Natural killer cell treated with Interleukin-12 subunit alpha and Interleukin-12 subunit beta and Interleukin-15 and Interleukin-18, amount 100 ng/mL, for 72 hours (primary cell): ENCODE data around the gene EFNA1. TPM values are rescaled to one million over a fixed set of nuclear protein-coding genes. Genes with fewer than 3 reads are reported as not detected.
A peak's percentile ranks its signal among the peaks of the same experiment; 100 is the strongest.

Experiments used
- ATAC-seq, 2 donors: fragments of 150-1000 bp; cut with Tn5 transposase in 1 of 2; sonication (Bioruptor Pico), chemical (Tn5 transposase) in 1 of 2; 2 replicates each; pipeline ENCODE4 v1.10.0; 2021
- DNase-seq: peaks from one replicate; pipeline ENCODE4 v3.0.0; 2022; ENCODE audit warnings: low spot score
- H3K27ac Mint-ChIP-seq, 2 donors: 1 replicate in 1 of 2; 2 replicates in 1 of 2; pipeline ENCODE4 v1.8.0; 2022; ENCODE audit warnings: mixed read lengths in 2 of 2, mild to moderate bottlenecking in 1 of 2, moderate library complexity in 1 of 2
- H3K27me3 Mint-ChIP-seq, 2 donors: 1 replicate in 1 of 2; 2 replicates in 1 of 2; pipeline ENCODE4 v1.8.0; 2022; ENCODE audit warnings: mixed read lengths in 2 of 2
- H3K36me3 Mint-ChIP-seq: one replicate; pipeline ENCODE4 v1.8.0; 2022; ENCODE audit warnings: mixed read lengths
- H3K4me1 Mint-ChIP-seq, 2 donors: 1 replicate in 1 of 2; 2 replicates in 1 of 2; pipeline ENCODE4 v1.8.0; 2022; ENCODE audit warnings: low read depth in 2 of 2, mixed read lengths in 2 of 2, mild to moderate bottlenecking in 1 of 2
- H3K4me3 Mint-ChIP-seq: one replicate; pipeline ENCODE4 v1.8.0; 2022; ENCODE audit warnings: mixed read lengths
- H3K9me3 Mint-ChIP-seq: 2 replicates; pipeline ENCODE4 v1.8.0; 2022; ENCODE audit warnings: mixed read lengths
- total RNA-seq, 2 donors: library from RNA; stranded (reverse); gene quantifications; one replicate each; pipeline ENCODE4 v1.2.3, GENCODE V29; 2022

EFNA1 gene, protein sequence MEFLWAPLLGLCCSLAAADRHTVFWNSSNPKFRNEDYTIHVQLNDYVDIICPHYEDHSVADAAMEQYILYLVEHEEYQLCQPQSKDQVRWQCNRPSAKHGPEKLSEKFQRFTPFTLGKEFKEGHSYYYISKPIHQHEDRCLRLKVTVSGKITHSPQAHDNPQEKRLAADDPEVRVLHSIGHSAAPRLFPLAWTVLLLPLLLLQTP
- total RNA-seq, result not detected

DNA sequence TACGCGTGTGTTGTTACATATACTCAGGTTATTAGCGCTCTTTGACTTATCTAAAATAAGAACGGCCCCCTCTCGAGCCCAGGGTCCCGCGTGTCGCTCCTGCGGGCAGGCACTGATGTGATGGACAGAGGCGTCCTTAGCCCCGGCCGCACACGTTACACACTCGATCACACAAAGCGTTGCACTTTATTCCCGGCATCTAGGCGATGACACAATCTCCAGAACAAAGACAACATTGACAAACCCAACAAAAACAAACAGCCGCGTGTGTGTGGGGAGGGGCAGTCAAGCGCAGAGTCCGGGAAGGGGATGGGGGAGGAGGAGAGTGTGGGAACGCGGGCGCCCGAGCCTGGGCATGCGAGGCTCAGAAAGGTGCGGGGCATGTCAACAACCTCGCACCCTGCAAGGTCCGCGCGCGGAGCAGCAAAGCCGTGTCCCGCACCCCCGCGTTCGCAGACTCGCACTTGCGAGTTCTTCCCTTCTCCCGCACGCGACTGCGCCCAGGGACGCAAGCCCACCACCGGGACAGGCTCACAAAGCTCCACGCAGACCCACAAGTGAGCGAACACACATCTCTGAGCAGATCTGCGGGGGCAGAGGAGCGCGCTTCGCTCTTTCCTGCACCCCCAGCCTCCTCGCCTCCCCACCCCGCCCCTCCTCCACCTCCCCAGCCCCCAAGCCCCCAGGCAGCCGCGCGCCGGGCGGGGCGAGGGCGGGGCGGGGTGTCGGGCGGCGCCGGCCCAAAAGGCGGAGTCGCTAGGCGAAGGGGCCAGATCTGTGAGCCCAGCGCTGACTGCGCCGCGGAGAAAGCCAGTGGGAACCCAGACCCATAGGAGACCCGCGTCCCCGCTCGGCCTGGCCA lies at the start of gene EFNA1:
Gene EFNA1, plus strand, starts transcription at position 772 of the 862 bp plus-strand sequence. CDS start 102 bp downstream, outside the sequence.
- H3K9me3 Mint-ChIP-seq, result no peaks in the 10 kb centered on the region
- H3K36me3 Mint-ChIP-seq, result no peaks in the 10 kb centered on the region
- DNase-seq, result no peak
- peaks cover 21 to 23% of the 10 kb centered on the region in 2 donors for H3K27me3 Mint-ChIP-seq
- H3K4me1 Mint-ChIP-seq, result peaks cover 22% of the 10 kb centered on the region in 2 donors
- H3K27ac Mint-ChIP-seq, result peak within 1 kb of the TSS in 1 of 2 donors; percentile 12
- peak; percentile 66 to 77 for ATAC-seq
- H3K4me3 Mint-ChIP-seq, result peak within 1 kb of the TSS; percentile 90

DNA sequence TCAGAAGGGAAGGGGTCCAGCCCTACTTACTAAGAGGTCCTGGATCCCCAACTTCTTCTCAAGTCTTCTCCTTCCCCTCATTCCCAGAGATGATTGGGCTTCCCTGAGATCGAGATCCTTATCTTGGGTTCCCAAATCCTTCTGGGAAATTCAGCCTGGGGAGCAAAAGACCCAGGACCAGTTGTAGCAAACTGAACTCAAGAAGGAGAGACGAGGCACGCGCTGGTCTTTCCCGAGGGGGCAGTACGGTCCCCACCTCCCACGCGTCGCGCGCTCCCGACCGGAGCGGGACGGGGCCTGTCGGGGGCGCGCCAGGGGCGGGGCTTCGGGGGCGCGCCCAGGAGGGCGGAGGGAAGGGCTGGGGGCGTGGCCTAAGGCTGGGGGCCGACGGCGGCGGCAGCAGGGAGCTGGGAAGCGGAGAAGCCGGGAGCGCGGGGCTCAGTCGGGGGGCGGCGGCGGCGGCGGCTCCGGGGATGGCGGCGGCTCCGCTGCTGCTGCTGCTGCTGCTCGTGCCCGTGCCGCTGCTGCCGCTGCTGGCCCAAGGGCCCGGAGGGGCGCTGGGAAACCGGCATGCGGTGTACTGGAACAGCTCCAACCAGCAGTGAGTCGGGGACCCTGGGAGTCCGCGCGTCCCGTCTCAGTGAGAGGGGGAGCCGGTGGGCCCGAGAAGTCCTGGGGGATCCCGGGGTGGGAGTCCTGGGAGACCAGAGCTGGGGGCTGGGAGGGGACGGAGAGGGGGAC lies 49.0 kb upstream of the EFNA1 start, which contains the start of gene EFNA3:
Gene EFNA3, plus strand, starts transcription at position 369 of the 741 bp plus-strand sequence. Its CDS starts 105 bp downstream, at position 474.
- H3K9me3 Mint-ChIP-seq, result no peaks in the 10 kb centered on the region
- ATAC-seq (peak; percentile 73 to 86), DNase-seq (peak; percentile 81)
- no peak within 1 kb of the TSS for H3K27ac Mint-ChIP-seq
- peak within 1 kb of the TSS; percentile 65 for H3K4me3 Mint-ChIP-seq
- peaks cover 20 to 23% of the 10 kb centered on the region in 2 donors for H3K4me1 Mint-ChIP-seq
- H3K36me3 Mint-ChIP-seq, result peaks cover 6% of the 10 kb centered on the region
- peaks cover 22 to 31% of the 10 kb centered on the region in 2 donors for H3K27me3 Mint-ChIP-seq

DNA sequence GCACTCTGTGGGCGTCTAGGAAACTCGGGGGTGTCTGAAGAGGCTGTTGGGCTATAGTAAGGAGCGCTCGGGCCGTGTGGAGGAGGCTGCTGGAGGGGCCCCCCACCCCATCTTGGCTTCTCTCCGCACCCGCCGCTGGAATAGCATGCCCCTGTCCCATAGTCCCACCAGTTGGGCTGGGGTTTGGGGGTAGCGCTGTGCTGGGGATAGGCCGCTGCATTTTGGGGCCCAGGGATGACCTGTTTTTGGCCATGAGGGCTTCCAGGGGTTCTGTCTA lies 48.5 kb upstream of the EFNA1 start:
- DNase-seq (peak; percentile 57), ATAC-seq (no peak)
- Mint-ChIP-seq H3K36me3 (peaks cover 6% of the 10 kb centered on the region), H3K27ac (no peak overlapping the region), H3K4me1 (peaks cover 25% of the 10 kb centered on the region in 2 donors), H3K27me3 (peaks cover 26 to 36% of the 10 kb centered on the region in 2 donors), H3K9me3 (no peaks in the 10 kb centered on the region), H3K4me3 (peak overlapping the region; percentile 65)

DNA sequence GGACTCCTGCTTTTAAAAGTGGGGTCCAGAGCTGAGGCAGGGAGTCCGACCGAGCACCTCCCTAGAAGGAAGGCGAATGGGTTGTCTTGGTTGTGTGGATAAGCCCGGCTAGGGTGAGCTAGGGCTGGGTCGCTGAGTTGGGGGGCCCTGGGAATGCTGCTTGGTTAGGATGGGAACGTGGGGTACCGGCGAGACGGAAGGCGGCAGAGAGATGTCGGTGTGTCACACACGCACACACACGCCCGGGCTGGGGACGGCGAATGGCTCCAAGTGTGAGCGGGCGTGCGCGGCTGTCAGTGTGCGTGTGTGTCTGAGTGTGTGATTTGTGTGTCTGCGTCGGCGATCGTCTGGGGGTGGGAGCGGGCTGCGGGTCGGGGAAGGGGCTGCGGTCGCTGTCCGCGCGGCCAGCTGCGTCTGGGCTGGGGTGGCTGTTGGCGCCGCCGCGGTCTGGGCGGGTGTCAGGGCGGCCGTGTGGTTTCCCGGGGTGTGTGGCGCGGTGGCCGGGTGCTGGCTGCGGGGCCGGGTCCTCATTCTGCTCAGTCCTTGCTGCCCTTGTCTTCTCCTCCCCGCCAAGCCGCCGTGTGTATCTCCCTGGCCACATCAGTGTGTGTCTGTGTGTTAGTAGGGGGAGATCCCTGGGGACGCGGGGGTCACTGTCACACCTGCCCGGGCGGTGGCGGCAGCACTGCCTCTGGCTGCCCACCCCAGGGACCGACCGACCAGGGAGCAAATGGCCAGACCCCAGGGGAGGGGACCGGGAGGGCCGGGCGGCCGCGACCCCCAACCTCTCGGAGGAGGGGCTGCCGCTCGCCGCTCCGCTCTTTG lies 48.0 kb upstream of the EFNA1 start:
- ATAC-seq (no peak), DNase-seq (peak; percentile 58)
- H3K27ac Mint-ChIP-seq, result no peak overlapping the region
- H3K4me3 Mint-ChIP-seq, result peak overlapping the region; percentile 65
- H3K9me3 Mint-ChIP-seq, result no peaks in the 10 kb centered on the region
- H3K36me3 Mint-ChIP-seq, result peaks cover 6% of the 10 kb centered on the region
- H3K27me3 Mint-ChIP-seq, result peaks cover 26 to 36% of the 10 kb centered on the region in 2 donors
- peaks cover 27 to 30% of the 10 kb centered on the region in 2 donors for H3K4me1 Mint-ChIP-seq

DNA sequence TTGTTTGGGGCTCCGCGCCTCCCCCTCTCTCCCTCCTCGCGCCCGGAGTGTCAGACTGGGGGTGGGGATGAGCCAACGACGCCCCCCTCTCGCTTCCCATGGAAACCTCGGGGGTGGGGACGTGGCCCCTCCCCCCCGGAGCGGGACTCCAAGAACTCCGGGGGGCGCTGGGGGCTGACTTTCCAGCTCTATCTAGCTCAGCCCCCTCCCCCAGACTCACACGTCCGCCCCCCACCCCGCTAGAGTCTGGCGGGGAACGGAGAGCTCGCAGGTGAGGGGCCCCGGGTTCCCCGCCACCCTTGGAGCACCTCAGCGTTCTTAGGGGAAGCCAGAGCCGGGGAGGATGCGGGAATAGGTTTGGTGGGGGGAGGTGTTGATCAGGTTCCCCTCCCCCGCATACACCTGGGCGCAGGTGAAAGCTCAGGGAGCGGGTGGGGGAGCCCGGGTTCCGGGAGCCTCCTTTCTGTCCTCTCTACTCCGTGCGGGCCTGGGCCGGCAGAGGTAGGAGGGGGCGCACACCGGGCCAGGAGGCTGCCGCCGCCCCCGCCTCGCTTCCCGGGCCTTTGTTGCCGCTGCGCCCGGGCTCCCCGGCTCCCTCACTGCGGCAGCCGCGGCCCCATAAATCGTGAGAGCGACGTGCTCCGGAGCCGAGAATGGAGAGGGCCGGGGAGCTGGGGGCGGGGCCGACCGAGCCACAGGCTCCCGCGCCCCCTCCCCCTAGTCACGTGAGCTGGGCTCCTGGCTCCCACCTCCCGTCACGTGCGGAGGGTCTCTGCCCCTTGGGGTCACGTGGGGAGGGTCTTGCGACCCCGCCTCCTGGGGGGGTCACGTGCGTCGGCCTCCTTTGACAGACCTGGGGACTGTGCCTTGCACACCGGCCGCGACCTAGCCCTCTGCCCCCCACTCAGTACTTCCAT lies 47.1 kb upstream of the EFNA1 start:
- Mint-ChIP-seq H3K36me3 (peaks cover 6% of the 10 kb centered on the region), H3K9me3 (no peaks in the 10 kb centered on the region), H3K27me3 (peaks cover 26 to 36% of the 10 kb centered on the region in 2 donors), H3K27ac (no peak overlapping the region), H3K4me1 (peaks cover 31 to 37% of the 10 kb centered on the region in 2 donors), H3K4me3 (peak overlapping the region; percentile 81)
- peak; percentile 32 for DNase-seq
- no peak for ATAC-seq

DNA sequence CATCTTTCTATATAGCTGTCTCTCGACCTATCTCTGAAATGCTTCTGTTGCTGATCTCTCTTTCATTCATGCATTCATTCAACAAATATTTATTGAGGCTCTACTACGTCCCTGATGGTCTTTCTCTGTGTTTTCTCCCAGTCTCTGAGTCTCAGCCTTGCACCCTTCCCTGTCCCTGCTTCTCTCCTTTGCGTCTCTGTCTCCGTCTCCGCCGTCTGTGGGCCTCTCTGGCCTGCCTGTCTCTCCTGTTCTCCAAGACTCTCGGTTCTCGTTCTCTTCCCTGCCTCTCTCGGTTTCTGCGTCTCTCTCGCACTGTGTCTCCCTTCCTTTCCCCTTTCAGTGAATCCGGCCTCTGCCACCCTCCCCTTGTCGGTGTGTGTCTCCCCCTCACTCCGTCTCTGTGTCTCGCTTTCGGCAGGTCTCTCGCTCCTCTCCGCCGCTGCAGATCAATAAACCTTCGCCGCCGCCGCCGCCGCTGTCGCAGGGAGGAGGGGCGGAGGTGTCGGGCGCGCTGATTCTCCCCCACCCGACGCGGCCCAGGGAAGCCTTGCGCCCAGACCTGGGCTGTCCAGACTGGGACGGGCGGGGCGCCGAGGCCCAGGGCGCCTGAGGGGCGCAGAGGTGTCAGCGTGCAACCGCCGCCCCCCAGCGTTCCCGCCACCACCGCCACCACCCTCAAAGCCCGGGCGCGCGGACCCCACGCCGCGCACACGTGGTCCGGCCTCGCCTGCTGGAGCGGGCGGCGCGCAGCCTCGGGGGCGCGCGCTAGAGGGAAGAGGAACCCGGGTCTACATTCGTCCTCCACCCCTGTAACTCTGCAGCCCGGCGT lies 46.0 kb upstream of the EFNA1 start:
- peaks cover 26 to 36% of the 10 kb centered on the region in 2 donors for H3K27me3 Mint-ChIP-seq
- H3K9me3 Mint-ChIP-seq, result no peaks in the 10 kb centered on the region
- DNase-seq, result no peak
- H3K4me1 Mint-ChIP-seq, result peaks cover 34 to 38% of the 10 kb centered on the region in 2 donors
- peak overlapping the region in 1 of 2 donors; percentile 3 for H3K27ac Mint-ChIP-seq
- no peak for ATAC-seq
- H3K36me3 Mint-ChIP-seq, result peaks cover 6% of the 10 kb centered on the region
- peak overlapping the region; percentile 81 for H3K4me3 Mint-ChIP-seq

DNA sequence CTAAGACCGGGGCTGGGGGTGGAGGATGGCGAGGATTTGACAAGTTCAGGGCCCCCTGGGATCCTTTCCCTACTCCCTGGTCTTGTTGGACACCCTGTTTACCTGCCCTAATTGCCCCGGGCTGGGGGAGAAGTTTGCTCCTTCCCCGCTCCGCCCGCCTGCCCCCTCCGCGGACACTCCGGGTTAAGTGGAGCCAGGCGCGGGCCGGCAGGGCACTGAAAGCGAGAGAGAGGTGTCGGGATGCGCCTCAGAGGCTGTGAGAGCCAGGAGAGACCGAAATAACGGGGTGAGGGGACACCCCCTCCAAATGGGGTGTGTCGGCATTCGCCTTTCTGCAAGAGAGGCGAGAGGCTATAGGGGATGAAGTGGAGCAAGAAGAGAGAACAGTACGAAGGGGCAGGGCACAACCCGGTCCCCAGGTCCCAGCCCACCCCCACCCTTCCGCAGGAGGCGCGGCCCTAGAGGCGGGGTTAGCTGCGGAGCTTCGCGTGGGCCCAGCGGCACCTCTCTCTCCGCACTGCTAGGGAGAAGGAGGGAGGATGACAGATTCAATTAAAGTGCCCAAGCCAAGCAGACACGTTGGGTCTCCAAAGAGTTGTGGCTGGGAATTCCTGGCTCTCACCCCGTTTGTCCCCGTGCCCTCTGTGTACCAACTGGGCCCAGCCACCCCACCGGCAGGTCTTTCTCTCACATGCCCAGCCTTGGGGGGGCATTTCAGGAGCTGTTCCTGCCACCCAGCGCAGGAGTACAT lies 45.2 kb upstream of the EFNA1 start:
- Mint-ChIP-seq H3K4me3 (peak overlapping the region; percentile 27), H3K27me3 (peaks cover 26 to 36% of the 10 kb centered on the region in 2 donors), H3K9me3 (no peaks in the 10 kb centered on the region), H3K4me1 (peaks cover 34 to 38% of the 10 kb centered on the region in 2 donors), H3K27ac (no peak overlapping the region), H3K36me3 (peaks cover 6% of the 10 kb centered on the region)
- DNase-seq, result no peak
- ATAC-seq, result no peak

DNA sequence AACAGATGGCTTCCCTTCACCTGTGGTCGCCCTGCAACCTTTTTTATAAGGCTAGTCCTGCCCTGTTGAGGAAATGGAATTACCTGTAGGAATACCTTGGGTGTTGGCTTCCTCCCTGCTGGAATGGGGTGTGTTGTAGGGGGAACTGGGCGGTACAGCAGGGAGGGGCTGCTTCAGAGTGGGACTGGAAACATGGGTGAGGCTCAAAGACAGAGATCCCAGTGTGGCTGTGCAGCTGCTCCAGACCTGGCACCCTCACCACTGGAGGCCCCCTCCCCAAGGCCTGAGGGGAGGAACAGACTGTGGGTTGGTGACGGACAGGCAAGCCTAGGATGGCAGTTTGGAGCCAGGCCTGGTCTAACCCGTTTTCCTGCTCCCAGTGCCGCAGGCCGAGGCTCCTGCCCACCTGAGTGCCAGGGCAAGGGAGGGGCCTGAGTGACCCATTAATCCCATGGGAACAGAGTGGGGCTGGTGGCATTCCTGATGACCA lies 44.6 kb upstream of the EFNA1 start:
- H3K4me1 Mint-ChIP-seq, result peaks cover 34 to 38% of the 10 kb centered on the region in 2 donors
- no peaks in the 10 kb centered on the region for H3K9me3 Mint-ChIP-seq
- no peak for ATAC-seq
- H3K4me3 Mint-ChIP-seq, result no peak overlapping the region
- no peak overlapping the region for H3K27ac Mint-ChIP-seq
- DNase-seq, result no peak
- H3K27me3 Mint-ChIP-seq, result peaks cover 26 to 36% of the 10 kb centered on the region in 2 donors
- peaks cover 6% of the 10 kb centered on the region for H3K36me3 Mint-ChIP-seq

DNA sequence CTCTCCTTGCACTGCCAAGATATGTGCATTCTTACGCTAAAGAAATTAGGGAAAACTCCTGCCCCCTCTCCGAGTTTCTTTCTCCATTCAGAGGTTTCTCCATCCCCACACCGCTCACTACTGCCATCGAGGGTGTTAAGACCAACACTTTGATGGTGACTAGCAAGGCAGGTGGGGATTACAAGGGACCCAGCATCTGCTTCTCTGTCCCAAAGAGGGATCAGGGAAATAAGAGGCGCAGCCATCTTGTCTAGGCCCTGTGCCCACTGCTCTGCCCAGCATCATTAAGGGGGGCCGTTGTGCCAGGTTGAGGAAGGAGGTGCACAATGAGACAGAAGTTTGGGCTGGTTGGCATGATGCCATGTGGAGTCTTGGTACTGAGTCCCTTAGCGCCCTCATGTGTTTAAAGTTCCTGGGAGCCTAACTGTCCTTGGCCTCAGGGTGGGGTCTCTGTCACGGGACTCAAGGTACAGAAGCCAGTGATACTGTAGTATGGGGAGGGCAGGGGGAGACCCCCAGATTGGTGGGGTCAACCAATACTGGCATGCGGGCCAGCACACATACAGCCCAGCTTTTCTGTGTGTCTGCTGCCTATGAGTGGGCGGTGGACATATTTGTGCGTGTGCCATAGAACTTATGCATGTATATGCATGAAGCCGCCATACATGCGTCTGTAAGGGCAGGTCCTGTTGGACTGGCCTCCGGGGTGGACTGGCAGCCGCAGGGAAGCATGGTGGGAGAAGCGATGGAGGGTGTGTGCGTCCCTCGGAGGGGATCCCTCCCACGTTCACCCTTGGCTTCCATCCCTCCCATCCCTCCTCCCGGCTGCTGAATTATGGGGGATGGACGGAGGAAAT lies 43.6 kb upstream of the EFNA1 start:
- Mint-ChIP-seq H3K27me3 (peaks cover 26 to 35% of the 10 kb centered on the region in 2 donors), H3K4me1 (peaks cover 34 to 38% of the 10 kb centered on the region in 2 donors), H3K4me3 (peak overlapping the region; percentile 92), H3K9me3 (no peaks in the 10 kb centered on the region), H3K27ac (peak overlapping the region; percentile 90 to 91), H3K36me3 (peaks cover 6% of the 10 kb centered on the region)
- ATAC-seq, result no peak
- no peak for DNase-seq

DNA sequence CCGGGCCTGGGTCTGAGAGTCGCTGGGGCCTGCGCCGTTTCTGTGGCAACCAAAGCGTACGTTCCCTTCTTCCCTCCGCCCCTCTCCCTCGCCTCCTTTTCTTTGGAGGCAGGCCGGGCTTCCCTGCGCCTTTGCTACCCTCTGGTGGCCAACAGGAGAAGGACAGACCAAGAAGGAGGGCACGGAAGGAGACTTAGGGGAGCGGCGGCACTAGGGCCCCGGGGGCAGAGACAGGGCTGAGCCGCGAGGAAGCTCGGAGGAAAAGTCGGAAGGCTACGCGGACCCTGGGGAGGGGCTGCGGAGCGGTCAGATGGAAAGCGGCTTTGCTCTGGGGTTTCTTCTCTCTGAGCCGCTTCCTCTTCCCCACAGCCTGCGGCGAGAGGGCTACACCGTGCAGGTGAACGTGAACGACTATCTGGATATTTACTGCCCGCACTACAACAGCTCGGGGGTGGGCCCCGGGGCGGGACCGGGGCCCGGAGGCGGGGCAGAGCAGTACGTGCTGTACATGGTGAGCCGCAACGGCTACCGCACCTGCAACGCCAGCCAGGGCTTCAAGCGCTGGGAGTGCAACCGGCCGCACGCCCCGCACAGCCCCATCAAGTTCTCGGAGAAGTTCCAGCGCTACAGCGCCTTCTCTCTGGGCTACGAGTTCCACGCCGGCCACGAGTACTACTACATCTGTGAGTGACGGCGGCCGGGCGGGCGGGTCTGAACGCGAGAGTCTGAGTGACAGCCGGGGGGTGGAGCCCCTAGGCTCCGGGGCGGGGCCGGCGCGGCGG lies 42.8 kb upstream of the EFNA1 start:
- Mint-ChIP-seq H3K27ac (peak overlapping the region; percentile 90 to 91), H3K27me3 (peaks cover 18 to 27% of the 10 kb centered on the region in 2 donors), H3K4me3 (peak overlapping the region; percentile 92), H3K4me1 (peaks cover 26 to 30% of the 10 kb centered on the region in 2 donors), H3K36me3 (peaks cover 6% of the 10 kb centered on the region), H3K9me3 (no peaks in the 10 kb centered on the region)
- peak; percentile 92 to 93 for ATAC-seq
- DNase-seq, result peak; percentile 93
